Prostate gland (tissue), 2 donors: ENCODE data around the gene NCAM1.

Experiments used
- POLR2A ChIP-seq: fragments of 450-650 bp; IDR thresholded peaks from one replicate; pipeline ENCODE4 v1.6.1; 2016; ENCODE audit warnings: antibody characterized with exemption, mild to moderate bottlenecking
- POLR2AphosphoS5 ChIP-seq: sonication (generic); formaldehyde crosslinking; IDR thresholded peaks from one replicate; pipeline ENCODE4 v1.6.1; 2017; ENCODE audit warnings: antibody characterized with exemption
- TF ChIP-seq, protein P1 (sequence below), 4 experiments: fragments of 200-600 bp in 2 of 4; fragments of 450-650 bp in 2 of 4; sonication (generic) in 2 of 4; IDR thresholded peaks; 1 replicate in 3 of 4; 2 replicates in 1 of 4; pipeline ENCODE4 v1.5.1; 2016 to 2019; ENCODE audit warnings: antibody characterized with exemption in 4 of 4, mild to moderate bottlenecking in 2 of 4, moderate library complexity in 2 of 4

DNA sequence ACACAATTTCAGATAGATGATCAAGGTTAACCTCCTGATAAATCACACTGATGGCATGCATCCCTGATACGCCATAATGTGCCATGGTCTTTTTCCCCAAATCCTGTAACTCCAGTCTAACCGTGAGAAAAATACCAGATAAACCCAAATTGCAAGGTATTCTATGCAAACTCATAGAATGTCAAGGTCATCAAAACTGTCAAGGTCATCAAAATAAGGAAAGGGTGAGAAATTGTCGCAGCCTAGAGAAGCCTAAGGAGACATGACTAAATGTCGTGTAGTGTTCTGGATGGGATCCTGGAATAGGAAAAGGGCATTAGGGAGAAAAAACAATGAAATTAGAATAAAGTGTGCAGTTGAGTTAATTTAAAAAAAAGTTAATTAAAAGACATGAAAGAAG lies 357.9 kb downstream of the NCAM1 start:
- TF ChIP-seq, protein P1, sequence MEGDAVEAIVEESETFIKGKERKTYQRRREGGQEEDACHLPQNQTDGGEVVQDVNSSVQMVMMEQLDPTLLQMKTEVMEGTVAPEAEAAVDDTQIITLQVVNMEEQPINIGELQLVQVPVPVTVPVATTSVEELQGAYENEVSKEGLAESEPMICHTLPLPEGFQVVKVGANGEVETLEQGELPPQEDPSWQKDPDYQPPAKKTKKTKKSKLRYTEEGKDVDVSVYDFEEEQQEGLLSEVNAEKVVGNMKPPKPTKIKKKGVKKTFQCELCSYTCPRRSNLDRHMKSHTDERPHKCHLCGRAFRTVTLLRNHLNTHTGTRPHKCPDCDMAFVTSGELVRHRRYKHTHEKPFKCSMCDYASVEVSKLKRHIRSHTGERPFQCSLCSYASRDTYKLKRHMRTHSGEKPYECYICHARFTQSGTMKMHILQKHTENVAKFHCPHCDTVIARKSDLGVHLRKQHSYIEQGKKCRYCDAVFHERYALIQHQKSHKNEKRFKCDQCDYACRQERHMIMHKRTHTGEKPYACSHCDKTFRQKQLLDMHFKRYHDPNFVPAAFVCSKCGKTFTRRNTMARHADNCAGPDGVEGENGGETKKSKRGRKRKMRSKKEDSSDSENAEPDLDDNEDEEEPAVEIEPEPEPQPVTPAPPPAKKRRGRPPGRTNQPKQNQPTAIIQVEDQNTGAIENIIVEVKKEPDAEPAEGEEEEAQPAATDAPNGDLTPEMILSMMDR (IDR thresholded peaks at IDR 0.05) = no peak
- TF ChIP-seq POLR2A (no peak), POLR2AphosphoS5 (no peak)
